A549 (cell line): ENCODE results near the gene ACTR5. TPM values are rescaled to one million over a fixed set of nuclear protein-coding genes. Genes with fewer than 3 reads are reported as not detected.

Experiments used
- ATAC-seq, 2 experiments: fragments of 200-7000 bp in 1 of 2; fragments of >200 bp in 1 of 2; cut with Nextera tagmentation in 1 of 2; cut with Tn5 transposase in 1 of 2; 3 replicates each; pipeline versions ENCODE4 v1.8.0 to v1.9.1; 2018 to 2020; ENCODE audit warnings: mild to moderate bottlenecking in 1 of 2, moderate library complexity in 1 of 2
- CTCF ChIA-PET: fragments of 300-600 bp; sonication (Branson Sonifier 250); formaldehyde crosslinking; extraction: SDS; loops from one replicate; lab custom pipeline; 2021; ENCODE audit warnings: antibody characterized with exemption, inconsistent platforms; lab: Yijun Ruan, JAX
- POLR2A ChIA-PET: fragments of 350-600 bp; formaldehyde crosslinking; extraction: SDS; loops from one replicate; lab custom pipeline; 2021; ENCODE audit warnings: antibody characterized with exemption, inconsistent platforms; lab: Yijun Ruan, JAX
- DNase-seq, 2 experiments: peaks; one replicate each; pipeline versions ENCODE4 v3.0.0 to v3.0.0-alpha.2; 2011 to 2016; ENCODE audit warnings: low read depth in 1 of 2, low spot score in 1 of 2
- FAIRE-seq: peaks from 2 replicates; lab custom pipeline; 2011; peaks lifted over from hg19 to GRCh38; lab: Jason Lieb, UNC
- H3K27ac ChIP-seq, 2 experiments: fragments of >200 bp; sonication (Bioruptor Twin); formaldehyde crosslinking; 3 replicates each; pipeline ENCODE4 v1.5.1; 2016 to 2017
- H3K4me1 ChIP-seq: fragments of >200 bp; sonication (Bioruptor Twin); formaldehyde crosslinking; 3 replicates; pipeline ENCODE4 v1.6.1; 2016
- H3K4me2 ChIP-seq: fragments of >200 bp; sonication (Bioruptor Twin); formaldehyde crosslinking; 3 replicates; pipeline ENCODE4 v1.6.1; 2016
- H3K4me3 ChIP-seq: fragments of >200 bp; sonication (Bioruptor Twin); formaldehyde crosslinking; 3 replicates; pipeline ENCODE4 v1.5.1; 2016
- H3K9me3 ChIP-seq: fragments of >200 bp; sonication (Bioruptor Twin); formaldehyde crosslinking; 3 replicates; pipeline ENCODE4 v1.6.1; 2016
- BHLHE40 ChIP-seq: IDR thresholded peaks from 2 replicates; pipeline ENCODE4 v1.6.1; 2012; ENCODE audit warnings: low read depth, low read length, inconsistent platforms
- CBX8 ChIP-seq: fragments of 200-600 bp; sonication (generic); IDR thresholded peaks from 2 replicates; pipeline ENCODE4 v1.6.1; 2016
- EHF ChIP-seq: fragments of 250-450 bp; sonication (Bioruptor Pico); IDR thresholded peaks from 2 replicates; pipeline ENCODE4 v1.5.0; 2020; ENCODE audit warnings: mild to moderate bottlenecking
- ELK1 ChIP-seq: fragments of 150-350 bp; IDR thresholded peaks from 2 replicates; pipeline ENCODE4 v1.6.1; 2014; ENCODE audit warnings: low read depth, mild to moderate bottlenecking, low read length
- EP300 ChIP-seq, 2 experiments: fragments of >200 bp; sonication (Bioruptor Twin); formaldehyde crosslinking; IDR thresholded peaks; 2 replicates in 1 of 2; 3 replicates in 1 of 2; pipeline ENCODE4 v1.6.1; 2016 to 2017
- ESRRA ChIP-seq: fragments of 150-350 bp; IDR thresholded peaks from 2 replicates; pipeline ENCODE4 v1.6.1; 2014; ENCODE audit warnings: mild to moderate bottlenecking, low read length, borderline replicate concordance
- FOSB ChIP-seq: fragments of 250-450 bp; sonication (Bioruptor Pico); IDR thresholded peaks from 2 replicates; pipeline ENCODE4 v1.5.0; 2020; ENCODE audit warnings: mild to moderate bottlenecking, moderate library complexity
- HEYL ChIP-seq: fragments of 250-450 bp; sonication (Bioruptor Pico); IDR thresholded peaks from 2 replicates; pipeline ENCODE4 v1.8.0; 2021; ENCODE audit warnings: mild to moderate bottlenecking, moderate library complexity
- HOXB13 ChIP-seq: fragments of 250-450 bp; sonication (Bioruptor Pico); IDR thresholded peaks from 2 replicates; pipeline ENCODE4 v1.5.0; 2020; ENCODE audit warnings: low read depth, mild to moderate bottlenecking, moderate library complexity
- JUN ChIP-seq, 2 experiments: fragments of >200 bp; sonication (Bioruptor Twin); formaldehyde crosslinking; IDR thresholded peaks; 2 replicates in 1 of 2; 3 replicates in 1 of 2; pipeline ENCODE4 v1.6.1; 2016 to 2017
- JUNB ChIP-seq: fragments of >200 bp; sonication (Bioruptor Twin); formaldehyde crosslinking; IDR thresholded peaks from 2 replicates; pipeline ENCODE4 v1.6.1; 2016
- KDM1A ChIP-seq: fragments of 200-600 bp; sonication (generic); IDR thresholded peaks from 2 replicates; pipeline ENCODE4 v1.6.1; 2016; ENCODE audit warnings: low read depth, mild to moderate bottlenecking
- MAFK ChIP-seq: fragments of 450-650 bp; IDR thresholded peaks from 2 replicates; pipeline ENCODE4 v1.6.1; 2014; ENCODE audit not compliant: partially characterized antibody
- MAX ChIP-seq: IDR thresholded peaks from 2 replicates; pipeline ENCODE4 v1.6.1; 2012
- MYC ChIP-seq: IDR thresholded peaks from 2 replicates; pipeline ENCODE4 v1.6.1; 2012; ENCODE audit warnings: mild to moderate bottlenecking, inconsistent platforms, low read length, improper control_type of control experiment, borderline replicate concordance
- NFE2L2 ChIP-seq: fragments of 150-350 bp; conservative IDR thresholded peaks from 2 replicates; pipeline ENCODE4 v1.6.1; 2014; ENCODE audit warnings: low read length
- NR3C1 ChIP-seq: fragments of >200 bp; sonication (Bioruptor Twin); formaldehyde crosslinking; IDR thresholded peaks from 3 replicates; pipeline ENCODE4 v1.6.1; 2017
- PBX3 ChIP-seq: IDR thresholded peaks from 2 replicates; pipeline ENCODE4 v1.6.1; 2012
- PHF8 ChIP-seq: fragments of 200-600 bp; sonication (generic); IDR thresholded peaks from 2 replicates; pipeline ENCODE4 v1.6.1; 2016; ENCODE audit warnings: low read depth, mild to moderate bottlenecking, antibody characterized with exemption, moderate library complexity, borderline replicate concordance
- POLR2A ChIP-seq: IDR thresholded peaks from 2 replicates; pipeline ENCODE4 v1.6.1; 2012; ENCODE audit warnings: mild to moderate bottlenecking, low read length
- RARB ChIP-seq: fragments of 250-450 bp; sonication (Bioruptor Pico); IDR thresholded peaks from 2 replicates; pipeline ENCODE4 v1.8.0; 2021; ENCODE audit warnings: mild to moderate bottlenecking, moderate library complexity
- RFX5 ChIP-seq: fragments of 450-650 bp; IDR thresholded peaks from 2 replicates; pipeline ENCODE4 v1.7.1; 2014; ENCODE audit warnings: antibody characterized with exemption, mild to moderate bottlenecking, moderate library complexity
- SMC3 ChIP-seq: fragments of >200 bp; sonication (Bioruptor Twin); formaldehyde crosslinking; IDR thresholded peaks from 3 replicates; pipeline ENCODE4 v1.6.1; 2018; ENCODE audit warnings: inconsistent platforms
- TFCP2L1 ChIP-seq: fragments of 250-450 bp; sonication (Bioruptor Pico); IDR thresholded peaks from 2 replicates; pipeline ENCODE4 v1.5.0; 2021; ENCODE audit warnings: mild to moderate bottlenecking
- TP53 ChIP-seq: fragments of 250-450 bp; sonication (Bioruptor Pico); IDR thresholded peaks from 2 replicates; pipeline ENCODE4 v1.5.0; 2021; ENCODE audit warnings: mild to moderate bottlenecking, moderate library complexity
- USF2 ChIP-seq: fragments of 450-650 bp; IDR thresholded peaks from 2 replicates; pipeline ENCODE4 v1.6.1; 2014; ENCODE audit warnings: antibody characterized with exemption
- ZFP36 ChIP-seq: fragments of 450-650 bp; IDR thresholded peaks from 2 replicates; pipeline ENCODE4 v1.6.1; 2014; ENCODE audit warnings: borderline replicate concordance; ENCODE audit not compliant: partially characterized antibody
- WGBS: methylation state at CpG from one replicate; pipeline ENCODE4 v1.1.6; 2017; ENCODE audit errors: missing lambda C conversion rate; 5-methylcytosine and 5-hydroxymethylcytosine counted together
- polyA plus RNA-seq, 4 experiments: library from polyadenylated mRNA; depleted of rRNA in 3 of 4; stranded (reverse); fragments of >200 nt; fragmentation: RNase III in 1 of 4; extraction: RNeasy Plus Mini Kit Qiagen cat#74134 plus additional on column Dnase treatment in 1 of 4; gene quantifications; 2 replicates in 3 of 4; 3 replicates in 1 of 4; pipeline ENCODE4 v1.2.3, GENCODE V29; 2011 to 2017

Gene ACTR5
- polyA plus RNA-seq, 2 of the 4 experiments (the other 2 are of a cell fraction) = 9.3 to 11.9 TPM

- DNase-seq (no peak), ATAC-seq (no peak), FAIRE-seq (no peak)
- Histone ChIP-seq H3K27ac (no peak overlapping the region), H3K4me3 (no peak overlapping the region), H3K4me2 (no peak overlapping the region), H3K9me3 (no peaks in the 10 kb centered on the region), H3K4me1 (peaks cover 14% of the 10 kb centered on the region)
- 53% methylated on average over 41 of the region's 41 CpGs for WGBS
- TF ChIP-seq RFX5 = no peak
- CTCF ChIA-PET = interaction anchor here (0.9 to 2.5 kb wide), 5 partner anchors 9 to 81 kb away, joined by 3 to 14 read pairs (median 6); no protein-coding TSS in a partner anchor
- POLR2A ChIA-PET = no interaction called here
Measured at GRCh38 chr20:38728911-38729642, 19.2 kb upstream of the ACTR5 start.

- H3K9me3 ChIP-seq = no peaks in the 10 kb centered on the region
- H3K27ac ChIP-seq = no peak overlapping the region
- TF ChIP-seq JUN (IDR thresholded peaks at IDR 0.05) (no peak), HEYL (no peak), CBX8 (no peak), USF2 (no peak), JUNB (no peak), RARB (no peak), EP300 (IDR thresholded peaks at IDR 0.05) (no peak), EHF (no peak)
- CTCF ChIA-PET = interaction anchor here (0.9 to 2.5 kb wide), 4 partner anchors 10 to 81 kb away, joined by 3 to 14 read pairs (median 8); no protein-coding TSS in a partner anchor
- no peak overlapping the region for H3K4me3 ChIP-seq
- WGBS = 29% methylated on average over 7 of the region's 7 CpGs
- H3K4me1 ChIP-seq = peaks cover 9% of the 10 kb centered on the region
- FAIRE-seq (no peak), DNase-seq (no peak), ATAC-seq (no peak)
- no peak overlapping the region for H3K4me2 ChIP-seq
- POLR2A ChIA-PET = no interaction called here
Measured at GRCh38 chr20:38729767-38730166, 18.5 kb upstream of the ACTR5 start.

- H3K4me3 ChIP-seq = peak overlapping the region; percentile 57
- peak overlapping the region; percentile 100 for H3K4me2 ChIP-seq
- TF ChIP-seq PHF8 = no peak
- no peak for TF ChIP-seq MAFK
- TF ChIP-seq PBX3 = no peak
- no peak for TF ChIP-seq FOSB (CRISPR knock-in tag)
- TF ChIP-seq ZFP36 = no peak
- no peak for TF ChIP-seq NR3C1
- no peak for TF ChIP-seq SMC3
- TF ChIP-seq ELK1 = no peak
- TF ChIP-seq BHLHE40 = no peak
- no peak for TF ChIP-seq TP53 (CRISPR knock-in tag)
- TF ChIP-seq MAX = no peak
- no peak for TF ChIP-seq JUNB
- no peak for TF ChIP-seq KDM1A
- TF ChIP-seq NFE2L2 = no peak
- TF ChIP-seq TFCP2L1 (CRISPR knock-in tag) = no peak
- TF ChIP-seq HOXB13 (CRISPR knock-in tag) = no peak
- no peak for TF ChIP-seq MYC
- no peak for TF ChIP-seq ESRRA
- no peak for TF ChIP-seq POLR2A
- H3K9me3 ChIP-seq = no peaks in the 10 kb centered on the region
- H3K4me1 ChIP-seq = peaks cover 5% of the 10 kb centered on the region; the same call in 1 of the 3 replicates
- ChIA-PET POLR2A (no interaction called here), CTCF (interaction anchor here (0.5 to 4.1 kb wide), 28 partner anchors 7 to 336 kb away, joined by 3 to 52 read pairs (median 5); partner anchors contain the start of gene ACTR5)
- WGBS = 21% methylated on average over 41 of the region's 41 CpGs
- FAIRE-seq (no peak), ATAC-seq (no peak; a peak in 1 of 6 replicates), DNase-seq (no peak)
- no peak overlapping the region for H3K27ac ChIP-seq
Measured at GRCh38 chr20:38730167-38730988, 17.9 kb upstream of the ACTR5 start.
